PC-3 (cell line): ENCODE data around the gene CYTIP. TPM values are rescaled to one million over a fixed set of nuclear protein-coding genes. Genes with fewer than 3 reads are reported as not detected.

ENCODE experiments used
- ATAC-seq: fragments of 200-7000 bp; cut with Tn5 transposase; 2 replicates; pipeline ENCODE4 v1.9.1; 2020; ENCODE audit warnings: mild to moderate bottlenecking, moderate library complexity
- BruUV-seq: library from RNA; stranded (reverse); fragments of 400-500 nt; replicated peaks from 2 replicates; lab custom pipeline; 2021; lab: Mats Ljungman, UMichigan
- CTCF ChIA-PET: fragments of 300-600 bp; sonication (Branson Sonifier 250); formaldehyde crosslinking; loops from one replicate; lab custom pipeline; 2022; ENCODE audit warnings: antibody characterized with exemption; lab: Charles Lee
- POLR2A ChIA-PET: fragments of 300-600 bp; sonication (Branson Sonifier 250); formaldehyde crosslinking; loops from one replicate; lab custom pipeline; 2022; ENCODE audit warnings: antibody characterized with exemption; ENCODE audit not compliant: unreplicated experiment; lab: Charles Lee
- DNase-seq: peaks from one replicate; pipeline ENCODE4 v3.0.0-alpha.2; 2015
- H2AFZ ChIP-seq: fragments of 300-600 bp; sonication (generic); 2 replicates; pipeline ENCODE4 v1.6.0; 2016; ENCODE audit warnings: antibody characterized with exemption, low read length
- H3F3A ChIP-seq: fragments of 300-600 bp; sonication (generic); one replicate; pipeline ENCODE4 v1.6.0; 2017; ENCODE audit warnings: antibody characterized with exemption, low read length, control low read depth, mild to moderate bottlenecking; ENCODE audit not compliant: unreplicated experiment
- H3K27ac ChIP-seq: fragments of 300-600 bp; sonication (generic); 2 replicates; pipeline ENCODE4 v1.5.1; 2016; ENCODE audit warnings: mild to moderate bottlenecking, low read length
- H3K27me3 ChIP-seq: fragments of 300-600 bp; sonication (generic); 2 replicates; pipeline ENCODE4 v1.6.1; 2016; ENCODE audit warnings: low read length, mixed read lengths
- H3K36me3 ChIP-seq: fragments of 300-600 bp; sonication (generic); 2 replicates; pipeline ENCODE4 v1.6.1; 2016; ENCODE audit warnings: low read depth, mixed run types, low read length, mixed read lengths
- H3K4me1 ChIP-seq: fragments of 300-600 bp; sonication (generic); 2 replicates; pipeline ENCODE4 v1.5.1; 2016; ENCODE audit warnings: low read length; ENCODE audit not compliant: insufficient read depth
- H3K4me2 ChIP-seq: fragments of 300-600 bp; sonication (generic); 2 replicates; pipeline ENCODE4 v1.6.0; 2016; ENCODE audit warnings: low read length
- H3K4me3 ChIP-seq: fragments of 300-600 bp; sonication (generic); 2 replicates; pipeline ENCODE4 v1.5.1; 2016; ENCODE audit warnings: mild to moderate bottlenecking, low read length, mixed read lengths
- H3K79me2 ChIP-seq: fragments of 300-600 bp; sonication (generic); 2 replicates; pipeline ENCODE4 v1.6.1; 2017; ENCODE audit warnings: low read length, mixed read lengths
- H3K9ac ChIP-seq: fragments of 300-600 bp; sonication (generic); 2 replicates; pipeline ENCODE4 v1.6.0; 2016; ENCODE audit warnings: mild to moderate bottlenecking, low read length
- H3K9me2 ChIP-seq: fragments of 300-600 bp; sonication (generic); replicated peaks from 2 replicates; pipeline ENCODE4 v1.6.1; 2016; ENCODE audit warnings: mixed run types, low read length, mixed read lengths
- H3K9me3 ChIP-seq: fragments of 300-600 bp; sonication (generic); 2 replicates; pipeline ENCODE4 v1.6.1; 2016; ENCODE audit warnings: low read length, mixed read lengths
- H4K20me1 ChIP-seq: fragments of 300-600 bp; sonication (generic); 2 replicates; pipeline ENCODE4 v1.6.1; 2016; ENCODE audit warnings: low read length, mixed read lengths
- CTCF ChIP-seq: fragments of 300-600 bp; sonication (generic); conservative IDR thresholded peaks from 2 replicates; pipeline ENCODE4 v1.5.1; 2017; ENCODE audit warnings: antibody characterized with exemption, low read depth, mild to moderate bottlenecking, low read length
- EZH2 ChIP-seq: fragments of 300-600 bp; sonication (generic); IDR thresholded peaks from one replicate; pipeline ENCODE4 v1.6.1; 2017; ENCODE audit warnings: antibody characterized with exemption, mild to moderate bottlenecking, low read length; ENCODE audit not compliant: unreplicated experiment
- EZH2phosphoT487 ChIP-seq: fragments of 300-600 bp; sonication (generic); IDR thresholded peaks from 2 replicates; pipeline ENCODE4 v1.6.1; 2018; ENCODE audit warnings: mild to moderate bottlenecking, antibody characterized with exemption, low read length, borderline replicate concordance
- intact Hi-C: fragments of 100-400 bp; cut with micrococcal nuclease; formaldehyde crosslinking; loops from 2 replicates; pipeline ENCODE4 v1.9.0; 2023
- total RNA-seq: library from RNA; depleted of rRNA; stranded (reverse); fragments of >200 nt; gene quantifications from 2 replicates; pipeline ENCODE4 v1.2.3, GENCODE V29; 2014

The CYTIP gene
- total RNA-seq, 1 experiment from 2014 or later = 0.26 TPM

DNA sequence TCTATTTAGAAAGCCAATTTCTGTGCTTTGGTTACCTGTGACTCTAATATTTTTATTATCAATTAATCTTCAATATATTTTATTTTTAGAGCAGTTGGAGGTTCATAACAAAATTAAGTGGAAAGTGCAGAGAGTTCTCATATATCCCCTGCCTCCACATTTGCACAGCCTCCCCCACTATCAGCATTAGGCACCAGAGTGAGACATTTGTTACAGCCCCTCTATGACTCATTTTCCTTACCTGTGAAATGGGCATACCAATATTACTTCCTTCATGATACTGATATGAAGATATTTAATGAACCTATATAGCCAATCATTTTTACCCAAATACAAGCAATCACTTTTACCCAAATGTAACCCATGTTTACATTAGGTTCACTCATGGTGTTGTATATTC, 34.0 kb upstream of the CYTIP start:
- intact Hi-C loops = no loop called here
- CTCF ChIA-PET = no interaction called here
- H2AFZ ChIP-seq = no peak overlapping the region

DNA sequence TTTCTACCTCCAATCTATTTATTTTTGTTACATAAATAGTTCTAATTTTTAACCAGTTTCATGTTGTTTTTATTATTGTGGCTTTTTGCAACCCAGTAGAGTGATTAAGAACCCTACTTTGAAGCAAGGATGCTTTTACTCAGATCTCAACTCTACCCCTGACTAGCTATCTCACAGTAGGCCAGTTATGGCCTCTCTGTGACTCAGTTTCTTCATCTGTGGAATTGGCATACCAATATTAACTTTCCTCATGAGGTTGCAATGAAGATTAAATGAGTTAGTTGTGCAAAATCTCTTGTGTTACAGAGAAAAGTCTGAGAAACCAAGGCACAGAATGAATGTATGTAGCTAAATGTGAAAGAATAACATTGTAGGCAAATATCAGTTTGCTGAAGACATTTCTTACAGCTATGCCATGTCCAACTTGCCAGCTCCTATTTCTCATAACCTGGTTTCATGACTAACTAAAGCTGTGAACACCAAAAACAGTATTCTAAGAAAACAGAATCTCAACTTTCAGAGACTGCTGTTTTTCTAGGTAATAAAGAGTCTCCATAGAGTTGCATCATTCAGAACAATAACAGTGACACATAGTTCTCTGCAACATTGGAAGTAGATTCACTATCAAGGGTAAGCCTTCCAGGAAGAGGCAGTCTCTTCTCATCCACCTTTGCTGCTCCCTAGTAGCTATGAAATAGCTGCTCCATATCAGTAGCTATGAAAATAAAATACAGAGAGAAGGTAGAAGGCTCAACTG, 33.2 kb upstream of the CYTIP start:
- H3K4me2 ChIP-seq = no peak overlapping the region
- no peaks in the 10 kb centered on the region for H3K79me2 ChIP-seq
- peak; percentile 16 for DNase-seq
- ChIA-PET CTCF (no interaction called here), POLR2A (no interaction called here)
- H4K20me1 ChIP-seq = no peaks in the 10 kb centered on the region
- H3K36me3 ChIP-seq = no peaks in the 10 kb centered on the region
- intact Hi-C loops = no loop called here
- H2AFZ ChIP-seq = no peak overlapping the region
- no peaks in the 10 kb centered on the region for H3F3A ChIP-seq
- H3K27ac ChIP-seq = no peak overlapping the region
- no peaks in the 10 kb centered on the region for H3K9me2 ChIP-seq
- H3K9me3 ChIP-seq = no peaks in the 10 kb centered on the region
- no peak for TF ChIP-seq CTCF
- TF ChIP-seq EZH2phosphoT487 = no peak
- no peak for TF ChIP-seq EZH2
- peak; percentile 31; the same call in 1 of the 2 replicates for ATAC-seq
- no peaks in the 10 kb centered on the region for H3K27me3 ChIP-seq
- H3K9ac ChIP-seq = no peak overlapping the region
- no peaks in the 10 kb centered on the region for H3K4me1 ChIP-seq
- BruUV-seq = no TSS peak
- no peak overlapping the region for H3K4me3 ChIP-seq

More for the DNA sequence above, 34.0 kb upstream of the CYTIP start:
- Histone ChIP-seq H3K27ac (no peak overlapping the region), H3K4me1 (no peaks in the 10 kb centered on the region), H3K79me2 (no peaks in the 10 kb centered on the region), H3K4me3 (no peak overlapping the region), H3K4me2 (no peak overlapping the region), H3K9me2 (no peaks in the 10 kb centered on the region), H3K27me3 (no peaks in the 10 kb centered on the region), H3K9ac (no peak overlapping the region), H3K9me3 (no peaks in the 10 kb centered on the region), H3K36me3 (no peaks in the 10 kb centered on the region), H3F3A (no peaks in the 10 kb centered on the region), H4K20me1 (no peaks in the 10 kb centered on the region)
- POLR2A ChIA-PET = no interaction called here
- BruUV-seq = no TSS peak
- TF ChIP-seq EZH2phosphoT487 (no peak), EZH2 (no peak), CTCF (no peak)
- ATAC-seq (no peak), DNase-seq (no peak)

GRCh38 chr2:157475722-157476390, 32.0 kb upstream of the CYTIP start:
- intact Hi-C loops = no loop called here
- no peak overlapping the region for H3K4me2 ChIP-seq
- TF ChIP-seq EZH2phosphoT487 = no peak
- TF ChIP-seq EZH2 = no peak
- TF ChIP-seq CTCF = no peak
- DNase-seq (no peak), ATAC-seq (no peak)
- ChIA-PET POLR2A (no interaction called here), CTCF (no interaction called here)
- no peak overlapping the region for H3K9ac ChIP-seq
- no peaks in the 10 kb centered on the region for H4K20me1 ChIP-seq
- H3K4me3 ChIP-seq = no peak overlapping the region
- no peaks in the 10 kb centered on the region for H3K4me1 ChIP-seq
- H3K79me2 ChIP-seq = no peaks in the 10 kb centered on the region
- H3K9me3 ChIP-seq = no peaks in the 10 kb centered on the region
- no peak overlapping the region for H3K27ac ChIP-seq
- H3K27me3 ChIP-seq = no peaks in the 10 kb centered on the region
- H3K36me3 ChIP-seq = no peaks in the 10 kb centered on the region
- H3F3A ChIP-seq = no peaks in the 10 kb centered on the region
- H2AFZ ChIP-seq = no peak overlapping the region
- BruUV-seq = no TSS peak
- H3K9me2 ChIP-seq = no peaks in the 10 kb centered on the region
